ENCODE measurements around the gene CRHR2.

Gene CRHR2

DNA sequence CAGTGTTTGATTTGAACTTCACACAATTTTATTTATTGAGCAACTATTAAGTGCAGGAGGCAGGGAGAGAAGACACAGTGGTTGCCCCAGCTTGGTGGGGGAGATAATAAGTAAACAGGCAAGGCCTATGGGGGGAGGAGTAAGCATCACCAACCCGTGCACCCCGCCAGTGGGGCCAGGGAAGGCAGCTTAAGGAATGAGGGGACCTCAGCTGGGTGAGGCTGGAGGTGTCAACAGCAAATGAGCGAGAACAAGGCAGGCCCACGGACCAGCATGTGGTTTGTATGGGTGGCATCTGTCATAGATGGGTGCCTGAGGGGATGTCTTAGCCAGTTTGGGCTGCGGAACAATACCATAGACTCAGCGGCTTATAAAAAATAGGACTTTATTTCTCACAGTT, 24.1 kb upstream of the CRHR2 start:
- no peak for DNase-seq

DNA sequence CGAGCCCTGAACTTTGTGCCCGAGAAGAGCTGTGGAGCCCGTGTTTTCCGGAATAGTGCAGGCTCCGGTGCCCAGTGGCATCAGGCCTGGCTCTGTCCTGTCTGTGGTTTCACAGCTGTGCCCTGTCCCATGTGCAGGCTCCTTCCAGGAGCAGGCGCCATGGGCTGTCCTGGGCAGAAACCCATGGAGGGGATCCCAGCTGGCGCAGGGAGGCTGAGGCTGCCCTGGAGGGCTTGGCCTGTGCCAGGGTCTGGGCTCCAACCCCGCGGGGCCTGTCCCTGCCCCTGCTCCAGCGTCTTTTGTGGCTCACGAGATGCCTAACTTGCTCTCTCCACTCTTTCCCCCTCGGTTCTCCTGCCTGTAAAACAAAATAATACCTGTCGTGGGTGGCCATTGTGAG, 23.3 kb upstream of the CRHR2 start:
- DNase-seq, result no peak

DNA sequence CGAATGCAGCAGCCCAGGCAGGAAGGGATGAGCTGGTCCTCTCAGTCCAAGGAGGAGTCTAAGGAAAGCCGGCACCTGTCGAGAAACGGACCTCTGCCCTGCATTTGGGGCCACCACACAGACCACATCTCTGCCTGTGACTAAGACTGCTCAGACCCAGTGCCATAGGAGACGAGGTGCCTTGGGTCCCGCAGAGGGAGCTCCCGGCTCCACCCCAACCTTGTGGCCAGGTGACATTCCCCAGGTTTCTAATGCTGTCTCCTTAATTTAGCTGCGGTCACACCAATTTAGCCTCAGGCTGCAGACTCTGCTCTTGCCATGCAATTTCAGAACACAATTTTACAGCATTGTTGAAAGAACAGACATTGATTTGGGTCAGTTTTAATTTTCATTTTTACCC, 22.8 kb upstream of the CRHR2 start:
- DNase-seq, result no peak

DNA sequence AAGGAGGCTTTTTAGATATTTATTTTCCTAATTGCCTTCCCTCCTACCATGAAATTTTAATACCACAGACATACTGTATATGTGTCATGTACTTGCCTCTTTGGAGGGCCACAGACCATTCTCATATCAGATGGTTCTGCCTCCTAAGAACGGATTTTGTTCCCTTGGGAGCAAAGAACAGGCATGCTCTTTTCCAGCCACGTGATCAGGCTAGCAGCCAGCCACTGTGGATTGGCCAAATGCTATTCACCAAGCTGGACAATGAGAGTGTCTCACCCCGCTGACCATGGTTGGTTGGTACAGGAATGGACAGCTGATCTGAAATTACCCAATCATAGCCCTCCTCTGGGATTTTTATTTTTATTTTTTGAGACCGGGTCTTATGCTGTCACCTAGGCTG, 21.5 kb upstream of the CRHR2 start:
- DNase-seq, result no peak

DNA sequence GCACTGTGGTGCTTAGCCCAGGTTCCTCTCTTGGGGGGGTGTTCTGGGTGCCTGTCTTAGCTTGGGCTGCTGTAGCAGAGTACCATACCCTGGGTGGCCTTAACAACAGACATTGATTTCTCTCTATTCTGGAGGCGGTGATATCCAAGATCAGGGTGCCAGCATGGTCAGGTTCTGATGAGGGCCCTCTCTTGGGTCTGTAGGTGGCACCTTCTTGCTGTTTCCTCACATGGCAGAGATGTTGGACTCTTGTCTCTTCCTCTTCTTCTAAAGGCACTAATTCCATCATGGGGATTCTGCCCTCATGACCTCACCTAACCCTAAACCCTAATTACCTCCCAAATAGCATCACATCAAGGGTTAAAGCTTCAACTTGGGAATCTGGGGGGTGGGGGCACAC, 19.9 kb upstream of the CRHR2 start:
- no peak for DNase-seq

DNA sequence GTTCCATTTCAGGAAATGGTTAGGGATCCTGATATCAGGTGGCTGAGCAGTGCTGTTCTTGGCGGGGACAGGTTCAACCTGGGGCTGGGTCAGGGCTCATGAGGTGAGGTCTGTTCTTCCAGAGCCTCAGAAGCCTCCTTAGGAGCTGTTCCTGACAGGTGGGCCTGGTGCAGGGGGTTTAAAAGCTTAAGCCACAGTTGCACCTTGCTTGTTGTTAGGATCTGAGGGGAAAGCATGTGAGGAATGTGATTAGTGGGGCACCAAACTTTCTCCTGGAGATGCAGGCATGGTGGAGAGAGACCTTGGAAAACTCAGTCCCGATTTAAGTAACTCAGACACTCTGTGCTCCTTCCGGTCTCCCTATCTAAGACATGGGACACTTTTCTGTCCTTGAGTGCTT, 18.7 kb upstream of the CRHR2 start:
- no peak for DNase-seq

DNA sequence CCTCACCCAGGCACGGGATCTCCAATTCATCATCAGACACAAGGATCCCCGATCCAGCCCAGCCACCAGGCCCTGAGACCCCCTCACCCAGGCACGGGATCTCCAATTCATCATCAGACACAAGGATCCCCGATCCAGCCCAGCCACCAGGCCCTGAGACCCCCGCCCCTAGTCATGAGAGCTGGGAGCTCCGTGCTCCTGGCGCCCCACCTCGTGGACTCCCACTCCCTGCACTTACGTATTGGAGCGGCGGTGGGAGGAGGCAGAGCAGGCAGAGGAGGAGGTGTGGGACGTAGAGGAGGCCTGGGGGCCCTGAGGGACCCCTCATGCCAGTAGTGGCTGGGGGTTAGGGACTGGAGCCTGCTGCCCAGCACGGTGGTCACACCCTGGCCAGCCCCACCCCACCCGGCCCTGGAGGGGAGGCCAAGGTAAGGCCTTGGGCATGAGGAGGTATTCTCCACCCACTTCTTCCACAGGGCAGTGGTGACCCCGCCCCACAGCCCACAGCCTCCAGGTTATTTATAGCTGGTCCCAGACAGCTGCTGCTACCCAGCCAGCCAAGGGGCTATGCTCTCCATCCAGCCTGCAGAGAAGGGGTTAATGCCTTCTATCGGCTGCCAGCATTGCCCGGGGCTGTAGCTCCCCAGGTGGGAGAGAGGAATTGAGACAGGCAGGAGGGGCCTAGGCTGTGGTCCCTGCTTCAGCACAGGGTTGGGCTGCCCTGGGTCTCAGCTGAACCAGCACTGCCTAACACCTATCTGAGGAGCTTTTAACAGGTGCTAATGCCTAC, 17.6 kb upstream of the CRHR2 start:
- DNase-seq, result no peak

DNA sequence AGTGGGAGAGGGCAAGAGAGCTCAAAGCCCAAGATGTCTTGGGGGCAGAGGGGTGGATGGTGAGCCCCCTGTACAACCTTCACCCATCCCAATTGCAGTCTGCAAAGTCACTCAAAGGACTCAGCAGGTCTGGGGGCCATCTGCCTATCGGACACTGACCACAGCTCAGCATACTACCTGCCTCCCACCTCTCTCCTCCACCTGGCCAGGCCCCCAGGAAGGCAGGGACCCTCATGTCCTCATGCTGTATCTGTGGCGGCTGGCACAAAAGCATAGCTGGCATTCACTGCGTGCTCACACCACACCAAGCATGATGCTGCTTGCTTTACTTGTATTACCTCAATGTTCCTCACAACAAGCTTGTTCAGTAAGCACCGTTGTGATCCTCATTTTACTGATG, 16.2 kb upstream of the CRHR2 start:
- no peak for DNase-seq

DNA sequence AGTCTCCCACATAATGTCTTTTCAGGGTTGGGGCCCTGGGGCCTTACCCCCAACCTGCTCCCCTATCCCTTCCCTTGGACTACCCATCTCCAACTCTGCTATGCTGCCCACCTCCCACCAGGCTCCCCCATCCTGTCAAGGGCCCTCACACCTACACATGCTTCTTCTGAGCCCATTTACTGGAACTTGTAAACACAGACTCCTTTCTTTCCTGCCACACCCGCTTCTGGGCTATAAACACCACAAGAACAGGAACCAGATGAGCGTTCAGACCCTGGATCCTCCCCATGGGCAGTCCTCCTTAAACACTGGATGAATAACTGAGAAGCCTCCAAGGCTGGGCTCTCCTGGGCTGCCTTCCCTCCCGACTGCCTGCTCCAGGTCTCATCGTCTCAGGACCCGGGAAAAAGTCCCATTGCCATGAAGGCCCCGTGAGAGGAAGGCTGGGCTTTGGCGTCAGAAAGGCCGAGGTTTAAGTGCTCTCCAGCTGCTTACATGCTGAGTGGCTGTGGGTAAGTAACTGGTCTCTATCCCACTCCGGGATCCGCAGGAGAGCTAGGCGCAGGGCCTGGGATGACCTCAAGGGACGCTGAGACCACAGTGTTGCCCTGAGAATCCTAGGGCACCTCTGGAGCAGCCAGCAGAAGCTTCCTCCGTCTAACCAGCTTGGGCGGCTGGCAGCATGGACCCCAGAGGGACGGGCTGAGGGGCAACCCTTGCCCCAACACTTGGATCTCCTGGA, 15.6 kb upstream of the CRHR2 start:
- DNase-seq, result no peak

DNA sequence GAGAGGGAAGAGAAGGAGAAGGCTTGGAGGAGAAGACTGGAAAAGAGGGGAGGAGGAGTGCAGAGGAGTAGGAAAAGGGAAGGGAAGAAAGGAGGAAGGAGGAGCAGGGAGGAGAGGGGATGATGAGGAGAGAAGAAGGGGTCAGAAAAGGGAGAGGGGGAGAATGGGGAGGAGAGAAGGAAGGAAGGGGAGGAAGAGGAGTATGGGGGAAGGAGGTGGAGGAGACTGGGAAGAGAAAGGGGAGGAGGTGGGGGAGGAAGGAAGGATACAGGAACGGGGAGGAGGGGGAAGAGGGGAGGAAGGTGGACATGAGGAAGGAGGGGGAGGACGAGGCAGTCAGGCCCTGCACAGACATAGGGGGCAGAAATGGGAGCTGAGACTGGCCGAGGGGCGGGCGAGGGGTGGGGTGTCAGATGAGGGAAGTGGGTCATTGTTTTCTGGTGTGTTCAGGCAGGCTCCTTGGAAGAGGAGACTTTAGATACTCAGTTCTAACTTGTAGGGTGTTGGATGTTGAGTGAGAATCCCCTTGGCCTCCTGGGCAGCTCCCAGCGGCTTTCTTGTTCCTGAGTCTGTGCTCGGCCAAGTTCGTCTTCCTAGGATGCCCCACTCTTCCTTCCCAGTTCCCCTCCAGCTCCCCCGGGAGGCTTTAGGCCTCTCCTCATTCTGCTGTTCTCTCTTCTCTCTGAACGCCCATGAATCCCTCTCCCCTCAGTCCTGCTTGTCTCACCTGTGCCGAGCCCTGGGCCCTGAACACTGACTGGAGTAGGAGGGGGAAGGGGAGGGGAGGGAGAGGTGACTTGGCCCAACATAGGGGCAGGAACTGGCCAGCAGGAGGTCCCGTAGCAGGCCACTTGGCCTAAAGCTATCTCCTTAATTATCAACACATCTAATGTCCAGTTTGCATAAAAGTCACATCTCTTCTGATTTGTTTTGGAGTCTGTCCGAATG, 12.8 kb upstream of the CRHR2 start:
- DNase-seq, result no peak

DNA sequence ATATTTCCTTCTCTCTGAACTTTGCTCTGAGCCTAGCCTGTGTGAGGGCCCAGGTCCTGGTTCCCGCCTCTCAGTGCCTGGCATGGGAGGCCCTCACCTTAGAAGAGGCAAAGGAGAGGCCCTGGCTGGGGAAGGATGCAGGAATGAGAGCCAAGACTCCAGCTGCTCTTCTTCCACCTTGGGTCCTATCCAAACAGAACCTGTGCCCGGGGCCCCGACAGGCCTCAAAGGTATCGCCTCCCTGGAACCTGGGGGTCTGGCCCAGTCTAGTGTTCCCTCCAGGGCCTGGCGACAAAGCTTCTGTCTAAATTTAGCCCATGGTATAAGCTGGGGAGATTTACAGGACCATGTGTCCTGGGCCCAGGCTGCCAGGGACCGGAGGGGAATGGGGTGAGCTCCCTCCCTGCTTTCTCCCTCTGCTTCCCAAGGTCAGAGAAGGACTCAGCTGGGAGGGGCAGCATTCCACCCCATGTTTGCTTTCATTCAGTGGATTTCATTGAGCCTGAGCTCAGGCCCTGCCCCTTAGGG, 12.0 kb upstream of the CRHR2 start:
- DNase-seq, result no peak

DNA sequence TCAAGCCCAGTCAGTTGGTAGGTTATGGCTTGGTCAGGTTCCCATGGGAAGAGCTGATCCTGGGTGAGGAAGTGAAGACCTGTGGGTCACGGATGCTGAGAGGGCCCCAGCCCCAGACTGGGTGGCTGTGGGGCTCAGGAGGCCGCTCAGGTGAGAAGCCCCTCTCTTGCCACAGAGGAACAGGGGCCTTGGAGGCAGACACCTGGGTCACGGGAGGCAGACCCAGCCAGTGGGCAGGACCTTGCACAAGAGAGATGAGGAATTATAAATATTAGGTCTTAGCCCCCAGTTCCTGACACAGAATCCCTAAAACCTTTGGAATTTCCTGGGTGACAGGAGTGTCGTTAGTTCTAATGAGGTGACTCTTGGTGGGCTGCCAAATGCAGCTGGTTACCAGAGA, 10.6 kb upstream of the CRHR2 start:
- no peak for DNase-seq

DNA sequence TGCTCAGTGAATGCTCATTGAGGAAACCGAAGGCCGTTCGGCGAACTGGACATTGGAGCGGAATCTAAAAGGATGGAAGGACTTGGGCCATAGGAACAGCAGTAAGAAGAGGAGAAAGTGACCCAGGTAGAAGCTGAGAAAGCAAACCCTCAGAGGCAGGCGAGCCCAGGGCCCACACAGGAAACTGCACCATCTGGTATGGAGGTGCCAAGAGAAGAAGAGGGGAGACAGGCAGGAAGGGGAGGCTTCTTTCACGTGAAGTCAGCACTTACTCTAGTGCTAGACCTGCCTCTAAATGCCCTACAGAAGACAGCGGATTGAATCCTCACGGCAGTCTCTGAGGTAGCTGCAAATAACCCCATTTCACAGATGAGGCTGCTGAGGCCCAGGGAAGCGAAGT, 10.2 kb upstream of the CRHR2 start:
- no peak for DNase-seq

DNA sequence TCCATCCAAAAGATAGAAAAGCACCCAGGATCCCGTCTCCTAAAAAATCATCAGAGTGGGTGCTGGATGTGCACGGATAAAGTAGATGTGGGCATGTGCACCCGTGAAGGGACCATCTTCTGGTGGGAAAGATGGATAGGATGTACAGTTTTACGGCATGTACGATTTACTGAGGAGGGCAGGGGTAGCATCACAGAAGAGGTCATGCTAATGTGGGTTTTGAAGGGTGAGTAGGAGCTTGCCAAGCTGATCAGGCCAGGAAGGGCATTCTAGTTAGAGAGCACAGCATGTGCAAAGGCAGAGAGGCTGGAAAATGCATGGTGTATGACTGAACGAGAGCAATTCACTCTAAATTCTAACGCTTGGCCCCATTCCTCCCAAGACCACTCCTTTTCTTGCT, 7.8 kb upstream of the CRHR2 start:
- no peak for DNase-seq

DNA sequence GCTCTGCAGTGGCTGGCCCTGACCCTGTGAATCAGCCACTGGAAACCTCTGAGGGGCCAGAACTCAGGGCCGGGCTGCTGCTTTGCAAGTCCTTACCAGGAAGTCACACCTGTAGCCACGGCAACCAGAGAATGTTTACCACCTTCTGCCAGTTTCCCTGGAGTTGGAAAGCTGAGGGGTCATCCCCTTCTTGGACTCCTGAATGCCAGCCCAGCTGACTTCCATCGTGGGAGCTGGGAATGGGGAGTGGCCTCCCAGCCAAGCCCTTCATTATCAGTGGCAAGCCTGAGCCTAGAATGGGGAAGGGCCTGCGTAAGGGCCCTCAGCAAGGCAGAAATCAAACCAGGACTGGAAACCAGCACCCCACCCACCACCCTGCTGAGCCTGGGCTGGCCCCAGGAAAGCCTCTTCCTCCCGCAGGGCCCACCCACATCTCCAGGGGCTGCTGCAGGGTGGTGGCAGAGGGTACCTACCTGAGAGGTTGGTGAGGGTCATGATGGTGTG, 6.5 kb upstream of the CRHR2 start:
- DNase-seq, result no peak

DNA sequence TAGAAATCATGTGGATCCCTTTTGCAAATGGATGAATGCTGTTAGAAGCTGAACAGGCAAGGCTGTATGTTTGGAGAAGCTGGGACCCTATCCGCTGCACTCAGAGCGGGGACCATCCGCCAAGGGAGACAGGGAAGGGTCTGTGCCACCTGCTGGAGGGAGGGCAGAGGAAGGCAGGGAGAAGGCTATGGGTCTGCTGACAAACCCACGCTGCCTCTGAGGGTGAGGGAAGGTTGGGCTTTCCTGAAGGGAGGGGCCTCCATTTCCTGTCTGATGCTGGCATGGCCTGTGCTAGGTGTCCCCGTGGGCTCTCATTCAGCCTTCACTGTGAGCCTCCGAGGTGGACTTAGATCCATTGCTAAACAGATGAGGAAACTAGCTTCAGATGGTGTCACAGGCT, 5.3 kb upstream of the CRHR2 start:
- DNase-seq, result no peak

DNA sequence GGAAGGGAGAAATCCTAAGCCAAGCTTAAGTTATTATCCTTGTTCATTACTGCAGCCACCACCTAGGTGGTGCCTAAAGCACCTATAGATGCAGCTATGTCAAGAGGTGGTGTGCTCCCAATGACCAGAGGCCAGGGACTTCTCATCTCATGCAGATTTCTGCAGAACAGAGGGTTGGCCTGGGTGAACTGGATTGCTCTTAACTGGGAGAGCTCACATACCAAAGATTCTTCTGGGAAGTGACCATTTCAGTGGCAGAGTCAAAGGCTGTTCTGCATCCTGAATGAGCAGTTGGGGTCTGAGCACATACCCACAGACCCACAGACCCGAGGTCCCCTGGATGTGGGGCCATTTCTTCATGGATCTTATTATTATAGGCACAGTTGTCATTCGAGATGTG, 2.1 kb upstream of the CRHR2 start:
- no peak for DNase-seq

DNA sequence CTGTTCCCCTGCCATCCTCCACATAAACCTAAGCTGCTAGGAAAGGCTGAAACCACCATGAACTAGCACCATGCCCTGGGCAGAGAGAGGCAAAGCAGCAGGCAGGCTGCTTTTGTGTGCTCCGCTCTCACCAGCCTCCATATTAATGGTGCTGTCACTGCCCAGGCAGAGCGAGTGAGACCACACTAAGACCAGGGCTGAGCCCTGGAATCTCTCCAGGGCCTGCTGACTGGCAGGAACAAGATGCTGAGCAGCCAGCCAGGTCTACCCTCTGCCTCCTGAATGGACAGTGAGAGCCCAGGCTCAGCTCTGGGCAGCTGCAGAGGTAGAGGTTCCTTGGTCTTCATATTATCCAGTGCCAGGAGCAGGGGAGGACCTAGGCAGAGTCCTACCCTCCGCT, 1.6 kb upstream of the CRHR2 start:
- no peak for DNase-seq

DNA sequence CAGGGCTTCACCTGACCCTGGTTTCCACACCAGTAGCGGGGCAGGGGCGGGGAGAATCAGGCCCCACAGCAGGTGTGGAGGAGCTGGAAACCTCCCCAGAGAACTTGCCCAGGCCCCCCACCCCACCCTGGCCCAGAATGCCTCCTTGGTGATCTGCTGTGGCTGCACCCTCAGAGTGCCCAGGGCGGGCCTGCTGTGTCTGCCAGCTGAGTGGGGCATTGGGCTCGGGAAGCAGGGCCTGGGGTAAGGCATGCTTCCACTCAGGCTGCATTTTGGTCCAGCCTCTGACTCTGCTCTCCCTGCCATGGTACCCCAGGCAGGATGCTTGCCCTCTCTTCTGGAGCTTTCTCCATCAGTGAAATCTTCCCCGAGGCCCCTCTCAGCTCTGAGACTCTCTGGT, 1.1 kb upstream of the CRHR2 start:
- no peak for DNase-seq

DNA sequence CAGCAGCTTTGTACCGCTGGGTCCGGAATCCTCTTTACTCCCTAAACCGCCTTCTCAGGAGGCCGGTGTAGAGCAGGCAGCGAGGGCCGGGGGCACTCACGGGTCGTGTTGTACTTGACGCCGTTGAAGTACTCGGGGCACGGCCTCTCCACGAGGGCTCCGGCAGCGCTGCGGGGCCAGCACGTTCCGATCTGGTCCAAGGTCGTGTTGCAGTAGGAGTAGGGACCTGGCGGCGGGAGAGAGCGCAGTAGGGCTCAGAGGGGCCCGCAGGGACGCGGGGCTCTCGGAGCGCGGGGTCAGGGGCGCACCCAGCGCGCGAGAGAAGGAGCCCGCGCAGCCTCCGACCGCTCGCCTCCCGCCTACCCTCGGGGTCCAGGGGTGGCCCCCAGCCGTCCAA, 443 bp downstream of the CRHR2 start:
- DNase-seq, result no peak

DNA sequence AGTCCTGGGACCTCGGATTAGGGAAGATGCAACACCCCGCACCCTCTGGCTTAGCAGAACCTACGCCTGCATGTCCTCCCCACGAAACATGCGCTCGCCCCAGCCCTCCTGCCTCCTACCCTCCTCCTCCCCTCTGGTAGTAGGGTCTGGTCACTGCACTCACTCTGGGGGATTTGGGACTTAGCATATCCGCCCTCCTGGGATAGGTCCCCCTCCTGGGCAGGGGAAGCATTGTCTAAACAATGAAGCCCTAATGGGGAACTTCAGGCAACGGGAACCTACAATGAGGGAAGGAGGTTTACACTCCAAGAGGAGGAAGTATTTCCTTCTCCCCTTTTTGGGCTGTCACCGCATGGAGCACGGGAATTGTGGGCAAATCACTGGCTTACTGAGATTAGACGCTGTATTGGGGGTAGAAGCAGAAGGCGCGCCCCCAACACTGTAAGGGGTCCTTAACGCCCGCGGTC, 892 bp downstream of the CRHR2 start:
- no peak for DNase-seq

DNA sequence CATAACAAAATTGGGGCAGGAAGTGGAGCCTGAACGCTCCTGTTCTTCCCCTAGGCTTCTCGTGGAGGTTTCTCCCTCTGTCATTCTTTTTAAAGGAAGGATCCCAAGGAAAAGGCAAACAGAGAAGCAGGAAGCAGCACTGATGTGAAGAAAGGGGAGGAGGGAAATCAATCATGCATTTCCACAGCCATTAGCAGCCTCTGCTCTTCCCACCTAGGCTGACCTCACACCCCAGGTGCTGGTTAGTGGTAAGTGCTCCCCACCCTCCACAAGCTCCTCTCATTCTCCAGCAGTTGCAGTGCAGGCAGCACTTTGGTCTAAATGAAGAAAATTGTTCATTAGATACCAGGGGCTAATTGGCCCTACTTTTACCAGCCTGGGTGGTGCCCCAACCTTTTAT, 2.6 kb downstream of the CRHR2 start:
- DNase-seq, result no peak

DNA sequence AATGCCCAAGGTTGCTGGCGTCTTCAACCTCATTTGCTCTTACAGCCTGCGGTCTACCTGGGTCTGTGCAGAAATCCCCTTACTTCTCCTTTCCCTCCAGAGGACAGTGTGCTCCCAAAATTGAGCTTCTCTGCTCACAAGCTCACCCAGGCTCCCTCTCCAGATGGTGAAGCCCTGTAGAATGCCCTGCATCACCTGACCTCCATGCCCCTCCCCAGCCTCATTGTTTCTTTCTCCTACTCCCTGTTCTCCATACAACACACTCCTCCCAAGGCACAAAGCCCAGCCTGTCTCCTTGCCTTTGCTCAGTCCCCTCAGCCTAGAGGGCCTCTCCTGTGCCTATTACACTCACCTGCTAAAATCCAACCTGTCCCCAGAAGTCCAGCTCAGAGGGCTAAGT, 3.5 kb downstream of the CRHR2 start:
- no peak for DNase-seq
